Ovary (tissue), 9 donors: ENCODE results near the gene CCDC187. TPM values are rescaled to one million over a fixed set of nuclear protein-coding genes. Genes with fewer than 3 reads are reported as not detected.

Experiments
- DNase-seq, 5 donors: peaks; one replicate each; pipeline ENCODE4 v3.0.0-alpha.2; 2019 to 2020
- H3K27ac ChIP-seq, 2 donors: fragments of 200-600 bp; one replicate each; pipeline versions ENCODE4 v1.5.1 to v1.8.0; 2019 to 2022
- H3K27me3 ChIP-seq: fragments of 200-600 bp; one replicate; pipeline ENCODE4 v1.8.0; 2022
- H3K36me3 ChIP-seq: fragments of 200-600 bp; sonication (generic); one replicate; pipeline ENCODE4 v1.5.1; 2019
- H3K4me1 ChIP-seq: one replicate; pipeline ENCODE4 v1.8.1; 2013; ENCODE audit warnings: mild to moderate bottlenecking, moderate library complexity; ENCODE audit not compliant: insufficient read depth
- H3K4me3 ChIP-seq: fragments of 200-600 bp; sonication (generic); one replicate; pipeline ENCODE4 v1.5.1; 2017
- H3K9me3 ChIP-seq, 2 donors: fragments of 200-600 bp in 1 of 2; sonication (generic) in 1 of 2; one replicate each; pipeline versions ENCODE4 v1.5.1 to v1.8.1; 2013 to 2019; ENCODE audit warnings: mild to moderate bottlenecking in 1 of 2, moderate library complexity in 1 of 2
- EP300 ChIP-seq: sonication (generic); formaldehyde crosslinking; IDR thresholded peaks from one replicate; pipeline ENCODE4 v1.6.1; 2017; ENCODE audit warnings: antibody characterized with exemption
- POLR2A ChIP-seq: fragments of 450-650 bp; IDR thresholded peaks from one replicate; pipeline ENCODE4 v1.6.1; 2017; ENCODE audit warnings: antibody characterized with exemption, mild to moderate bottlenecking, moderate library complexity
- WGBS, 3 donors: extraction: QIAGEN DNeasy Blood & Tissue Kit in 1 of 3; methylation state at CpG; one replicate each; pipeline versions ENCODE4 v1.1.5 to v1.1.7; 2013 to 2017; 5-methylcytosine and 5-hydroxymethylcytosine counted together
- intact Hi-C, 4 donors: fragments of 100-400 bp; cut with DNase I; formaldehyde crosslinking; loops; one replicate each; pipeline versions ENCODE4 v1.11.0 to v1.15.1; 2022 to 2023
- polyA plus RNA-seq, 2 donors: library from polyadenylated mRNA; stranded (reverse); fragments of 200-250 nt in 1 of 2; fragments of 350-450 nt in 1 of 2; fragmentation: Illumina TruSeq in 1 of 2; extraction: RNeasy Lipid Tissue Mini Kit (QIAGEN cat#74804) in 1 of 2; gene quantifications; one replicate each; pipeline ENCODE4 v1.2.3, GENCODE V29; 2013 to 2014
- total RNA-seq, 7 donors: library from RNA; depleted of rRNA in 2 of 7; stranded (reverse); fragments of >200 nt in 2 of 7; fragmentation: NEBNext Ultra II Directional in 3 of 7; extraction: Animal tissue kit (Norgen Biotek cat#: 25700) in 3 of 7; gene quantifications; one replicate each; pipeline versions ENCODE4 v1.1.0 to v1.2.4, GENCODE V29; 2016 to 2023
- TF ChIP-seq, protein P1 (sequence below), 3 donors: fragments of 450-650 bp in 2 of 3; fragments of 200-600 bp in 1 of 3; IDR thresholded peaks; one replicate each; pipeline versions ENCODE4 v1.5.1 to v1.8.0; 2016 to 2022; ENCODE audit warnings: antibody characterized with exemption in 3 of 3, mild to moderate bottlenecking in 1 of 3
- donor health status: DM: no; HTN: no; CAD: no; lungs with moderate emphysema.
- donor health status: DM: no; HTN: no; CAD: no.
- donor health status: Bipolar disorder and iron deficiency.
- donor health status: DM: yes; HTN: yes; CAD: no.
- donor health status: DM: no; HTN: no; CAD: no.
- donor health status: DM: yes; HTN: yes; CAD: no.

Gene CCDC187
- total and polyA plus RNA-seq, 9 donors, result 0.02 to 15.7 (median 0.74) TPM; not detected in 1

DNA sequence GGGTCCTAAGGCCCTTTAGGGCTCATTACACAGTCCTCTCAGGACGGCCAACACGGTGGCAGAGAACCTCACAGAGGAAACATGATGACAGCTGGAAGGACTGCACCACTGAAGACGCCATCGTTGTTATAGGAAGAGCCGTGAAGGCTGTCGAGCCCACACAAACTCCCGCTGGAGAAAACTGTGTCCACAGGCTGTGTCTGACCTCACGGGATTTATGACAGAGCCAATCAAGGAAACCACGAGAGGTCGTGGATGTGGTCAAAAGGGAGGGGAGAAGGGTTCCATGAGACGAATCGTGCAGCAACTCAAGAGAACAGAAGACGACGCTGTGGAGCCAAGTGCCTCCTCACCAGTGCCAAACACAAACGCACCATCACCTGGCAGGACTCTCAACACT lies 70.5 kb downstream of the CCDC187 start:
- no peak overlapping the region for H3K4me3 ChIP-seq
- TF ChIP-seq EP300 (no peak), POLR2A (no peak)
- TF ChIP-seq, protein P1, sequence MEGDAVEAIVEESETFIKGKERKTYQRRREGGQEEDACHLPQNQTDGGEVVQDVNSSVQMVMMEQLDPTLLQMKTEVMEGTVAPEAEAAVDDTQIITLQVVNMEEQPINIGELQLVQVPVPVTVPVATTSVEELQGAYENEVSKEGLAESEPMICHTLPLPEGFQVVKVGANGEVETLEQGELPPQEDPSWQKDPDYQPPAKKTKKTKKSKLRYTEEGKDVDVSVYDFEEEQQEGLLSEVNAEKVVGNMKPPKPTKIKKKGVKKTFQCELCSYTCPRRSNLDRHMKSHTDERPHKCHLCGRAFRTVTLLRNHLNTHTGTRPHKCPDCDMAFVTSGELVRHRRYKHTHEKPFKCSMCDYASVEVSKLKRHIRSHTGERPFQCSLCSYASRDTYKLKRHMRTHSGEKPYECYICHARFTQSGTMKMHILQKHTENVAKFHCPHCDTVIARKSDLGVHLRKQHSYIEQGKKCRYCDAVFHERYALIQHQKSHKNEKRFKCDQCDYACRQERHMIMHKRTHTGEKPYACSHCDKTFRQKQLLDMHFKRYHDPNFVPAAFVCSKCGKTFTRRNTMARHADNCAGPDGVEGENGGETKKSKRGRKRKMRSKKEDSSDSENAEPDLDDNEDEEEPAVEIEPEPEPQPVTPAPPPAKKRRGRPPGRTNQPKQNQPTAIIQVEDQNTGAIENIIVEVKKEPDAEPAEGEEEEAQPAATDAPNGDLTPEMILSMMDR (IDR thresholded peaks at IDR 0.05), result no peak
- no peaks in the 10 kb centered on the region for H3K9me3 ChIP-seq
- DNase-seq, result no peak
- 74 to 86% (median 86%) methylated on average over 15 of the region's 15 CpGs for WGBS, 3 donors
- H3K27ac ChIP-seq, result no peak overlapping the region
- intact Hi-C loops, result no loop called here
- no peaks in the 10 kb centered on the region for H3K36me3 ChIP-seq
- H3K4me1 ChIP-seq, result peaks cover 4% of the 10 kb centered on the region
- no peaks in the 10 kb centered on the region for H3K27me3 ChIP-seq

DNA sequence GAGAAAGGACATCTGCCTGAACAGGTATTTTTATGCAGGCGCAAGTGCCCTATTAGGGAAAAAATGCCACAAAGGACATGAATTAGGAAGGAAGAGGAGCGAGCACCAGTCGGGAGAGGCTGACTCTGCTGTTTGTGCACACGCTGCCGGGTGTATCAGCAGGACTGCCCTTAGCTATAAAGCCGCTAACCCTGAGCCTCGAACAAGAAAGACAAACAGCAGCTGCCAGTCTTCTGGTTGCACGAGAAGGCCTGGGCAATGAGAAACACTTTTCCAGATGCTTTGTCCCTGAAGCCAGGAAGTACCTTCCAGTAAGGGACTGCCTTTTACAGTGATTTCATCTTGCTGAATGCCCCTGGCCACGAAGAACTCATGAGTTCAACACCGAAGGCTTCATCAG lies 70.9 kb downstream of the CCDC187 start:
- intact Hi-C loops, result no loop called here
- no peak for DNase-seq
- 60 to 70% (median 65%) methylated on average over 10 of the region's 10 CpGs for WGBS, 3 donors
- H3K4me3 ChIP-seq, result no peak overlapping the region
- H3K27ac ChIP-seq, result no peak overlapping the region
- TF ChIP-seq POLR2A, result no peak
- TF ChIP-seq, protein P1 (IDR thresholded peaks at IDR 0.05), result no peak
- TF ChIP-seq EP300, result no peak
- no peaks in the 10 kb centered on the region for H3K9me3 ChIP-seq
- H3K27me3 ChIP-seq, result no peaks in the 10 kb centered on the region
- peaks cover 4% of the 10 kb centered on the region for H3K4me1 ChIP-seq
- no peaks in the 10 kb centered on the region for H3K36me3 ChIP-seq

DNA sequence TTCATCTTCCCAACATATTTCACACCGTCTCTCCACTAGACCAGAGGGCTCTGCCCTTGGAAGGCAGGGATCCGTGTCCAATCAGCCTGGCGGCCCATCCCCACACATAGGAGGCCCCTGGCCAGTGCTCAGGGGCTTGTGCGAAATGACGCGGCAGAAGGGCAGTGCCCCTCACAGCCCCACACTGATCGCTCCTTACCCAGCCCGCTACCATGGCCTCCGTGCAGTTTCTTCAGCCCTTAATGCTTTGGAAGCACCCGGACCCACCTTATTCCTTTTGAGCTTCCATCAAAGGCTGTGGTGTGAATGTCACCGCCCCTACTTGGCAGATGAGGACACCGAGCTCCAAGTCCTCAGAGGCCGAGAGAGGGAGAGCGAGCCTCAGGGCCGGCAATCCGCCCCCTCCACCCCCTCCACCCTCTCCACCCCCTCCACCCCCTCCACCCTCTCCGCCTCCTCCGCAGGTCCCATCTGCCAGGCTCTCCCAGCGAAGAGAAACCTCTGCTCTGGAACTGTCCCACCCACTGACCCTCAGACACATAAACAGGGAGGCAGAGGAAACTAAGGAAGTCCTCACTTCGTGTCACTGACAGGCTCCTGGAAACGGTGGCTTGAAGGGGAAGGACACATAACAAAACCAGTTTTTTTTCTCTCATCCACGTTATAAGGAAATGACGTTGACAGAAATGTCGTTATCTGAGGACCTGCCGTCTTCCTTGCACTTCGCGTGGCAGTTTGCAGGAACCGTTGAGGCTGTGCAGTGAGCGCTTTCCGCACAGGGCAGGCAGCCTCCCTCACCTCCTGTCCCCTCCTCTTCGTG lies 72.2 kb downstream of the CCDC187 start:
- TF ChIP-seq, protein P1 (IDR thresholded peaks at IDR 0.05), result no peak
- no peak for TF ChIP-seq EP300
- TF ChIP-seq POLR2A, result no peak
- intact Hi-C loops, result no loop called here
- H3K9me3 ChIP-seq, result no peaks in the 10 kb centered on the region
- H3K4me1 ChIP-seq, result peaks cover 4% of the 10 kb centered on the region
- H3K36me3 ChIP-seq, result no peaks in the 10 kb centered on the region
- WGBS, 3 donors, result 81 to 84% (median 81%) methylated on average over 31 of the region's 31 CpGs
- H3K27me3 ChIP-seq, result no peaks in the 10 kb centered on the region
- no peak overlapping the region for H3K4me3 ChIP-seq
- DNase-seq, result no peak
- no peak overlapping the region for H3K27ac ChIP-seq

DNA sequence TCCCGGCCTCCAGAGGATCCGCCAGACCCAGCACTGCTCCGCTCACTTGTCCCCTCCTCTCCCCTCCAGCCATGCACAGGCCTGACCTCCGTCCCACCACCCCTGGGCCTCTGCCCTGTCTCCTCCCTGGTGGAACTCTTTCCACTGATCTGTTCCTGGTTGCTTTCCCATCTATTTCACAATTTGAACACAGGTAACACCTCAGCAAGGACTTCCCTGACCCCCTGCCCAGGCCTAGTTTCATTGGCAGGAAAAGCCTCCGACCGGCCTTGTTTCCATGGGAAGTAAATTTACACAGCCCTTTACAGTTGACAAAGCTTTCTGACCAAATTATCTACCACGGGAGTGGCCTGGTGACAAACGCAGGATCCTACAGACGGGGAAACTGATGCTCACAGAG lies 73.1 kb downstream of the CCDC187 start:
- H3K36me3 ChIP-seq, result no peaks in the 10 kb centered on the region
- TF ChIP-seq POLR2A, result no peak
- no peak for TF ChIP-seq EP300
- TF ChIP-seq, protein P1 (IDR thresholded peaks at IDR 0.05), result no peak
- WGBS, 3 donors, result 93 to 96% (median 93%) methylated on average over 9 of the region's 9 CpGs
- no peaks in the 10 kb centered on the region for H3K9me3 ChIP-seq
- H3K4me3 ChIP-seq, result no peak overlapping the region
- H3K27me3 ChIP-seq, result no peaks in the 10 kb centered on the region
- no peak for DNase-seq
- intact Hi-C loops, result no loop called here
- H3K4me1 ChIP-seq, result peaks cover 4% of the 10 kb centered on the region
- H3K27ac ChIP-seq, result no peak overlapping the region
